HL-60 (cell line): ENCODE data around the gene EEF1AKMT2.

Experiments
- DNase-seq, 2 experiments: peaks; one replicate each; pipeline ENCODE4 v3.0.0-alpha.2; 2010 to 2020; ENCODE audit warnings: low read depth in 1 of 2, low spot score in 1 of 2
- H3K27ac ChIP-seq: fragments of 250-450 bp; sonication (Bioruptor Pico); replicated peaks from 2 replicates; pipeline ENCODE4 v1.5.1; 2020; ENCODE audit warnings: mild to moderate bottlenecking, moderate library complexity
- H3K27me3 ChIP-seq: fragments of 250-450 bp; sonication (Bioruptor Pico); 2 replicates; pipeline ENCODE4 v1.5.1; 2021; ENCODE audit warnings: mild to moderate bottlenecking, moderate library complexity; ENCODE audit not compliant: insufficient read depth, poor library complexity, severe bottlenecking
- H3K4me3 ChIP-seq: replicated peaks from 2 replicates; pipeline ENCODE4 v1.5.1; 2011; ENCODE audit warnings: mild to moderate bottlenecking, control low read depth, low read length; ENCODE audit not compliant: insufficient read depth
- CTCF ChIP-seq: IDR thresholded peaks from one replicate; pipeline ENCODE4 v1.5.1; 2011; ENCODE audit warnings: low read length, control low read depth, inconsistent platforms; ENCODE audit not compliant: insufficient read depth
- GABPA ChIP-seq: IDR thresholded peaks from 2 replicates; pipeline ENCODE4 v1.6.1; 2012; ENCODE audit warnings: low read depth
- POLR2AphosphoS5 ChIP-seq: IDR thresholded peaks from 2 replicates; pipeline ENCODE4 v1.6.1; 2012; ENCODE audit warnings: low read depth
- REST ChIP-seq: IDR thresholded peaks from 2 replicates; pipeline ENCODE4 v1.6.1; 2012; ENCODE audit warnings: low read depth; ENCODE audit not compliant: insufficient replicate concordance
- SPI1 ChIP-seq: IDR thresholded peaks from 2 replicates; pipeline ENCODE4 v1.6.1; 2012; ENCODE audit warnings: low read depth, mild to moderate bottlenecking, borderline replicate concordance

The EEF1AKMT2 gene

GRCh38 chr10:124765256-124765655, 26.4 kb downstream of the EEF1AKMT2 start:
- Histone ChIP-seq H3K27ac (no peak overlapping the region), H3K4me3 (no peak overlapping the region), H3K27me3 (no peaks in the 10 kb centered on the region)
- TF ChIP-seq GABPA (no peak), POLR2AphosphoS5 (no peak), SPI1 (no peak), CTCF (no peak), REST (peak; percentile 37)
- no peak for DNase-seq

- no peak overlapping the region for H3K27ac ChIP-seq
Observed at GRCh38 chr10:124763267-124763666, 28.4 kb downstream of the EEF1AKMT2 start.

GRCh38 chr10:124762281-124762680, 29.4 kb downstream of the EEF1AKMT2 start:
- no peak overlapping the region for H3K4me3 ChIP-seq
- DNase-seq: no peak
- H3K27me3 ChIP-seq: no peaks in the 10 kb centered on the region
- H3K27ac ChIP-seq: no peak overlapping the region
- no peak for TF ChIP-seq CTCF
- no peak for TF ChIP-seq POLR2AphosphoS5
- TF ChIP-seq GABPA: no peak
- TF ChIP-seq SPI1: no peak
- no peak for TF ChIP-seq REST

More at GRCh38 chr10:124763267-124763666, 28.4 kb downstream of the EEF1AKMT2 start:
- no peak for DNase-seq
- Histone ChIP-seq H3K4me3 (no peak overlapping the region), H3K27me3 (no peaks in the 10 kb centered on the region)
- no peak for TF ChIP-seq CTCF
- no peak for TF ChIP-seq REST
- TF ChIP-seq SPI1: no peak
- no peak for TF ChIP-seq GABPA
- no peak for TF ChIP-seq POLR2AphosphoS5
